Measurements from ENCODE around the gene FAM170B.
A peak's percentile ranks its signal among the peaks of the same experiment; 100 is the strongest.

FAM170B gene

GRCh38 chr10:49115796-49116508 is 17.9 kb downstream of the FAM170B start:
- Mint-ChIP-seq H3K36me3 (no peaks in the 10 kb centered on the region), H3K4me1 (peaks cover 11% of the 10 kb centered on the region), H3K27me3 (peaks cover 77% of the 10 kb centered on the region), H3K27ac (no peak overlapping the region), H3K4me3 (peak overlapping the region; percentile 15), H3K9me3 (no peaks in the 10 kb centered on the region)
- DNase-seq = peak; percentile 48
- CTCF ChIA-PET = no interaction called here

- DNase-seq = no peak
- CTCF ChIA-PET = no interaction called here
Measured at GRCh38 chr10:49115015-49115795, 18.6 kb downstream of the FAM170B start, which contains the start of gene VSTM4. Gene VSTM4 (minus strand): TSS chr10:49115522. CDS start chr10:49115485, 37 bp downstream.

GRCh38 chr10:49114718-49115014 is 19.2 kb downstream of the FAM170B start:
- Mint-ChIP-seq H3K9me3 (no peaks in the 10 kb centered on the region), H3K4me1 (peaks cover 11% of the 10 kb centered on the region), H3K36me3 (no peaks in the 10 kb centered on the region), H3K27me3 (peaks cover 73% of the 10 kb centered on the region), H3K27ac (no peak overlapping the region), H3K4me3 (no peak overlapping the region)
- no peak for DNase-seq
- CTCF ChIA-PET = no interaction called here

More at GRCh38 chr10:49115015-49115795, 18.6 kb downstream of the FAM170B start, which contains the start of gene VSTM4:
- Mint-ChIP-seq H3K4me3 (peak within 1 kb of the TSS; percentile 15), H3K9me3 (no peaks in the 10 kb centered on the region), H3K4me1 (peaks cover 11% of the 10 kb centered on the region), H3K27ac (no peak within 1 kb of the TSS), H3K36me3 (no peaks in the 10 kb centered on the region), H3K27me3 (peaks cover 75% of the 10 kb centered on the region)

- no peaks in the 10 kb centered on the region for H3K36me3 Mint-ChIP-seq
- CTCF ChIA-PET = interaction anchor here (1.4 kb wide), 1 partner anchor 294 kb away, joined by 3 read pairs; no protein-coding TSS in a partner anchor
- H3K27me3 Mint-ChIP-seq = peaks cover 76% of the 10 kb centered on the region
- H3K9me3 Mint-ChIP-seq = no peaks in the 10 kb centered on the region
- H3K4me1 Mint-ChIP-seq = peaks cover 11% of the 10 kb centered on the region
- no peak for DNase-seq
- H3K27ac Mint-ChIP-seq = no peak overlapping the region
- no peak overlapping the region for H3K4me3 Mint-ChIP-seq
Measured at GRCh38 chr10:49113741-49114141, 20.1 kb downstream of the FAM170B start.

GRCh38 chr10:49112851-49113250 is 21.0 kb downstream of the FAM170B start:
- CTCF ChIA-PET = interaction anchor here (1.4 kb wide), 1 partner anchor 295 kb away, joined by 3 read pairs; no protein-coding TSS in a partner anchor
- H3K4me3 Mint-ChIP-seq = no peak overlapping the region
- peaks cover 69% of the 10 kb centered on the region for H3K27me3 Mint-ChIP-seq
- peaks cover 11% of the 10 kb centered on the region for H3K4me1 Mint-ChIP-seq
- no peak overlapping the region for H3K27ac Mint-ChIP-seq
- no peak for DNase-seq
- no peaks in the 10 kb centered on the region for H3K9me3 Mint-ChIP-seq
- no peaks in the 10 kb centered on the region for H3K36me3 Mint-ChIP-seq

GRCh38 chr10:49112098-49112497 is 21.7 kb downstream of the FAM170B start:
- Mint-ChIP-seq H3K4me1 (peaks cover 11% of the 10 kb centered on the region), H3K36me3 (no peaks in the 10 kb centered on the region), H3K27ac (no peak overlapping the region), H3K4me3 (no peak overlapping the region), H3K9me3 (no peaks in the 10 kb centered on the region), H3K27me3 (peaks cover 68% of the 10 kb centered on the region)
- DNase-seq = no peak
- CTCF ChIA-PET = no interaction called here

GRCh38 chr10:49111320-49111698 is 22.5 kb downstream of the FAM170B start:
- Mint-ChIP-seq H3K4me3 (no peak overlapping the region), H3K36me3 (no peaks in the 10 kb centered on the region)
- CTCF ChIA-PET = no interaction called here

GRCh38 chr10:49110684-49111319 is 23.0 kb downstream of the FAM170B start:
- H3K4me3 Mint-ChIP-seq = no peak overlapping the region
- H3K27ac Mint-ChIP-seq = no peak overlapping the region
- H3K9me3 Mint-ChIP-seq = no peaks in the 10 kb centered on the region
- peaks cover 63% of the 10 kb centered on the region for H3K27me3 Mint-ChIP-seq
- CTCF ChIA-PET = no interaction called here
- no peaks in the 10 kb centered on the region for H3K36me3 Mint-ChIP-seq
- no peak for DNase-seq
- peaks cover 6% of the 10 kb centered on the region for H3K4me1 Mint-ChIP-seq

More at GRCh38 chr10:49111320-49111698, 22.5 kb downstream of the FAM170B start:
- DNase-seq = no peak
- Mint-ChIP-seq H3K9me3 (no peaks in the 10 kb centered on the region), H3K27me3 (peaks cover 68% of the 10 kb centered on the region), H3K4me1 (peaks cover 11% of the 10 kb centered on the region), H3K27ac (no peak overlapping the region)

- H3K4me3 Mint-ChIP-seq = no peak overlapping the region
- CTCF ChIA-PET = no interaction called here
- H3K9me3 Mint-ChIP-seq = no peaks in the 10 kb centered on the region
- no peak overlapping the region for H3K27ac Mint-ChIP-seq
- H3K4me1 Mint-ChIP-seq = peaks cover 4% of the 10 kb centered on the region
- DNase-seq = no peak
- H3K27me3 Mint-ChIP-seq = peaks cover 62% of the 10 kb centered on the region
- H3K36me3 Mint-ChIP-seq = no peaks in the 10 kb centered on the region
Measured at GRCh38 chr10:49109669-49110340, 24.0 kb downstream of the FAM170B start.

GRCh38 chr10:49108656-49109055 is 25.2 kb downstream of the FAM170B start:
- H3K4me1 Mint-ChIP-seq = no peaks in the 10 kb centered on the region
- H3K4me3 Mint-ChIP-seq = no peak overlapping the region
- no peaks in the 10 kb centered on the region for H3K36me3 Mint-ChIP-seq
- H3K27ac Mint-ChIP-seq = no peak overlapping the region
- CTCF ChIA-PET = no interaction called here
- H3K27me3 Mint-ChIP-seq = peaks cover 55% of the 10 kb centered on the region
- no peaks in the 10 kb centered on the region for H3K9me3 Mint-ChIP-seq
- DNase-seq = no peak

- CTCF ChIA-PET = no interaction called here
- Mint-ChIP-seq H3K36me3 (no peaks in the 10 kb centered on the region), H3K4me3 (no peak overlapping the region), H3K27ac (no peak overlapping the region), H3K4me1 (no peaks in the 10 kb centered on the region), H3K9me3 (no peaks in the 10 kb centered on the region), H3K27me3 (peaks cover 50% of the 10 kb centered on the region)
- DNase-seq = no peak
Measured at GRCh38 chr10:49107887-49108267, 25.9 kb downstream of the FAM170B start.

- Mint-ChIP-seq H3K27ac (no peak overlapping the region), H3K4me3 (no peak overlapping the region), H3K4me1 (no peaks in the 10 kb centered on the region), H3K27me3 (peaks cover 52% of the 10 kb centered on the region), H3K9me3 (no peaks in the 10 kb centered on the region), H3K36me3 (no peaks in the 10 kb centered on the region)
- no peak for DNase-seq
- CTCF ChIA-PET = no interaction called here
Measured at GRCh38 chr10:49107111-49107886, 26.5 kb downstream of the FAM170B start.

GRCh38 chr10:49106451-49106850 is 27.4 kb downstream of the FAM170B start:
- Mint-ChIP-seq H3K27me3 (peaks cover 44% of the 10 kb centered on the region), H3K4me1 (no peaks in the 10 kb centered on the region), H3K4me3 (no peak overlapping the region), H3K36me3 (no peaks in the 10 kb centered on the region), H3K27ac (no peak overlapping the region), H3K9me3 (no peaks in the 10 kb centered on the region)
- CTCF ChIA-PET = no interaction called here
- no peak for DNase-seq

- Mint-ChIP-seq H3K27ac (no peak overlapping the region), H3K9me3 (no peaks in the 10 kb centered on the region), H3K4me1 (no peaks in the 10 kb centered on the region), H3K36me3 (no peaks in the 10 kb centered on the region), H3K27me3 (peaks cover 35% of the 10 kb centered on the region), H3K4me3 (no peak overlapping the region)
- CTCF ChIA-PET = no interaction called here
- DNase-seq = no peak
Measured at GRCh38 chr10:49105076-49105475, 28.7 kb downstream of the FAM170B start.

Data from activated naive CD4-positive, alpha-beta T cell treated with anti-CD3 and anti-CD28 coated beads, Interleukin-2, amount 10 ng/mL, durations not matched to agents 7 days and 5 days (primary cell).